Stimulated activated CD4-positive, alpha-beta T cell treated with anti-CD3 and anti-CD28 coated beads, Interleukin-1b, Interleukin-23, amount 100 ng/mL, for 48 hours (primary cell): Measurements from ENCODE around the gene OR8K5.
"Not testable (repeated sequence)": the region's sequence is repeated elsewhere in the genome, so short reads cannot be mapped to it uniquely, and the experiment has no call there.

ENCODE experiments used
- DNase-seq: peaks from one replicate; pipeline ENCODE4 v3.0.0-alpha.2; 2020

OR8K5 gene, protein sequence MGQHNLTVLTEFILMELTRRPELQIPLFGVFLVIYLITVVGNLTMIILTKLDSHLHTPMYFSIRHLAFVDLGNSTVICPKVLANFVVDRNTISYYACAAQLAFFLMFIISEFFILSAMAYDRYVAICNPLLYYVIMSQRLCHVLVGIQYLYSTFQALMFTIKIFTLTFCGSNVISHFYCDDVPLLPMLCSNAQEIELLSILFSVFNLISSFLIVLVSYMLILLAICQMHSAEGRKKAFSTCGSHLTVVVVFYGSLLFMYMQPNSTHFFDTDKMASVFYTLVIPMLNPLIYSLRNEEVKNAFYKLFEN

DNA sequence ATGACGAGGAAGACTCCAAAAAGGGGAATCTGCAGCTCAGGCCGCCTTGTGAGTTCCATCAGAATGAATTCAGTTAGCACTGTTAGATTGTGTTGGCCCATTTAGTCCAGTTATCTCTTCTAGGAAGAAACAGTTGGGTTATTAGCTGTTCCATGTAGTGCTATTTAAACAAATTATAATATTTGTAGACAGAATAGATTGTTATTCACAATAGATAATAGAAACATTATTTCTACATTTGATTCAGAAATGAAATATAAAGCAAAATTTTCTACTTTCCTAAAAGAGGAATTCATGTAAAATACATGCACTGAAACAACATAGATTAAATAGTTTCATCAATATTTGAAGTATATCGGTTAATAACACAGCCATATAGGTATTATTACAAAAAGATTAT, at the start of gene OR8K5:
Gene OR8K5, minus strand, starts transcription at position 101 of the 400 bp plus-strand sequence. Its CDS starts 0 bp downstream, at position 101.
- DNase-seq = no peak

DNA sequence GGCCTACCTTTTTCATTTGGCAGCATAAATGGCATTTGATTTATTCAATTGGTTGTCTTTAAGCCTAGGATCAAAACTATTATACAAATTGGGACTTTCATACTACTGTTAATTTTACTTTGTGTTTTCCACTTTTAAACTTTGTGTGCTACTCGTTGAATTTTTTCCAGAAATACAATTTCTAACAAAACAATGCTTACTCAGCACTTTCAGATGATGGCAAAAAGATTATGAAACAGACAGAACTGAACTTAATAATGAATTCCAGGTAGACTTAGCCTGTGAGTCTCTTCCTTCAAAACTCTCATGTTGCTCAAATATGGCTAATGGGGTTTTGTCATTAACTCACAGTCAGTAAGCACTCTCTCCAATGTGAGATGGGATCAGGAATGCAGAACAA, 47.7 kb upstream of the OR8K5 start:
- DNase-seq = no peak

GRCh38 chr11:56197367-56197766, 37.2 kb upstream of the OR8K5 start:
- no peak for DNase-seq

GRCh38 chr11:56196705-56197104, 36.6 kb upstream of the OR8K5 start:
- no peak for DNase-seq

DNA sequence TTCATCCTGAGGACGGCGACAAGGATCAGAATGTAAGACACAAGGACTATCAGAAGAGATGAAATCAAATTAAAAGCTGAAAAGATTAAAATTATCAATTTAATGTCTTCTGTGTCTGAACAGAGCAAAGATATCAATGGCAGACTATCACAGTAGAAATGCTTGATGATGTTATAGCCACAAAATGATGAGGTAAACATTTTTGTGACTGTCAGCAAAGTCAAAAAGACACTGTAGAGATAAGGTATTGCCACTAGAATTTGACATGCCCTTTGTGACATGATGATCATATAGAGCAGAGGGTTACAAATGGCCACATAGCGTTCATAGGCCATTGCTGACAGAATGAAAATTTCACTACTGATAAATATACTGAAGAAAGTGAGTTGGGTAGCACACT, 28.5 kb upstream of the OR8K5 start:
- DNase-seq = no peak

GRCh38 chr11:56183459-56183858, 23.3 kb upstream of the OR8K5 start:
- DNase-seq = no peak

DNA sequence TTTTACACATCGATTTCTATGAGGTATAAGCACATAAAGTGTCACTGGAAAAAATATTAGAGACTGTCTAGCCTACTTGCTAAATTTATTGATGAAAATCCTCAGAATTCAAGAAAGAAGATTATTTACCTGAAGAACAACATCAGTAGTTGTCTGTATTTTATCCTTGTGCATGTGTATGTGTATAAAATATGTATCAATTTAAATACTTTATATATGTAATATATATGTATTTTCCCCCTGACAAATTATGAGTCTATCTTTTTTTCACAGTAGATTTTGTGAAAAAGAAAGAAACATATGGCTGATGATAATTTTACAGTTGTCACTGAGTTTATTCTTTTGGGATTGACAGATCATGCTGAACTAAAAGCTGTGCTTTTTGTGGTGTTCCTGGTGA, 16.2 kb upstream of the OR8K5 start, which contains the start of gene OR5J2:
Gene OR5J2, plus strand, starts transcription at position 301 of the 400 bp plus-strand sequence. Its CDS starts 0 bp downstream, at position 301.
- no peak for DNase-seq

- no peak for DNase-seq
Observed at GRCh38 chr11:56172256-56172830, 12.2 kb upstream of the OR8K5 start.

DNA sequence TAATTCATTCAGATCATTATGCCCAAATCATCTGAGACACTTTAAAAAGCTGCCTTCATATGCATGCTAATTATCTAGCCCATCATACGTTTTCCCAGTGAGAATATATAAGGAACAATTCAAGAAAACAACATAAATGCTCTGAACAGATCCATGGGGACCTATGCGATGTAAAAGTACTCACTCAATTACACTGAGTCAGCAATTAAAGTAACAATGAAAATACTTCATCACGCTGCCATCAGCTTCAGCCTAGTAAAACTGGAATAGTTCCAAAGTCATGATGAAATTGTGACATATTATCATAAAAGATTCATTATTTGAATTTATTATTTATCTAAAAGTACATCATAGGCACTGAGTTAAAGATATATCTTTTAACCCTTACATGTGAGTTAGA, 3.7 kb upstream of the OR8K5 start:
- DNase-seq = no peak

- DNase-seq = no peak
Observed at GRCh38 chr11:56152333-56152732, 7.8 kb downstream of the OR8K5 start.

GRCh38 chr11:56151376-56151775, 8.7 kb downstream of the OR8K5 start:
- DNase-seq = no peak

DNA sequence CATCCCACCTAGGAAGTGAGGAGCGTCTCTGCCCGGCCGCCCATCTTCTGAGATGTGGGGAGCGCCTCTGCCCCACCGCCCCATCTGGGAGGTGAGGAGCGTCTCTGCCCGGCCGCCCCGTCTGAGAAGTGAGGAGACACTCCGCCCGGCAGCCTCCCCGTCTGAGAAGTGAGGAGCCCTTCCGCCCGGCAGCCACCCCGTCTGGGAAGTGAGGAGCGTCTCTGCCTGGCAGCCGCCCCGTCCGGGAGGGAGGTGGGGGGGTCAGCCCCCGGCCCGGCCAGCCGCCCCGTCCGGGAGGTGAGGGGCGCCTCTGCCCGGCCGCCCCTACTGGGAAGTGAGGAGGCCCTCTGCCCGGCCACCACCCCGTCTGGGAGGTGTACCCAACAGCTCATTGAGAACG, 16.4 kb downstream of the OR8K5 start:
- DNase-seq = not testable (repeated sequence)

DNA sequence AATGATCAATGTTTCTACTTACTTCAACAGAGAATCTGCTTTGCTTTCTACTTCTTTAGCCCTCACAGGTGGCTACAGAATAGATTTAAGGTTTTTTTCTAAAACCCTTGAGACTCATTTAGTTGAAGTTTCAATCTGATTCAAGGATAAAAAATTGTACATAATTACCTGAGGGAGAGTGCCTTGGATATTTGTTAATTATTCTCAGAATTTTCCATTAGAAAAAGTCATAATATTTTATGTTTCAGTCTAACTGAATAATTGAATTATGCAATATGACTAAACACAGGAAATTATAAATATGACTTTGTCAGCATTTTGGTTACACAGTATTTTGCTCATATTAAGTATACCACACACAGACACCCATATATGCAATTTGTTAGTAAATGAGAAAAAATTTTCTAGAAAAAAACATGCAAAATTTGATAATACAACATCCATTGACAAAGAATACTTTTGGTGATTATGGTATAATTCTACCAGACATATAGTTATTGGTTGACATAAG, 19.9 kb downstream of the OR8K5 start, which contains the start of gene OR8J3:
Gene OR8J3, minus strand, starts transcription at position 51 of the 511 bp plus-strand sequence. CDS start 2,483 bp downstream, outside the sequence.
- no peak for DNase-seq

- no peak for DNase-seq
Observed at GRCh38 chr11:56122073-56122472, 38.0 kb downstream of the OR8K5 start, which contains the start of gene OR8H3. Gene OR8H3 (plus strand): TSS chr11:56122373. CDS start chr11:56122373, 0 bp downstream.
